ENCODE data around the gene PNMA8A.
"Not testable (repeated sequence)": the region's sequence is repeated elsewhere in the genome, so short reads cannot be mapped to it uniquely, and the experiment has no call there.

The PNMA8A gene

GRCh38 chr19:46461537-46461936 lies 9.8 kb downstream of the PNMA8A start:
- DNase-seq = no peak

DNA sequence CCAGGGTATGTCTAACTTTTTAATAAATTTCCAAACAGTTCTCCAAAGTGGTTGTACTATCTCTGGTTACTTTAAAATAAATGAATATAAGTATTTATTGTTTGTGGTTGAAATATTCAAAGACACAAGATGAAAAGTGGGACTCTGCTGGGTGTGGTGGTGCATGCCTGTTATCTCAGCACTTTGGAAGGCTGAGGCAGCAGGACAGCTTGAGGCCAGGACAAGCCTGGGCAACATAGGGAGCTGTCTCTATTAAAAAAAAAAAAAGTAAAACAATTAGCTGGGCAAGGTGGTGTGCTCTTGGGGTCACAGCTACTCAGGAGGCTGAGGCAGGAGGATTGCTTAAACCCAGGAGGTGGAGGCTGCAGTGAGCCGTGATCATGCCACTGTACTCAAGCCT lies 10.4 kb downstream of the PNMA8A start:
- DNase-seq = no peak

DNA sequence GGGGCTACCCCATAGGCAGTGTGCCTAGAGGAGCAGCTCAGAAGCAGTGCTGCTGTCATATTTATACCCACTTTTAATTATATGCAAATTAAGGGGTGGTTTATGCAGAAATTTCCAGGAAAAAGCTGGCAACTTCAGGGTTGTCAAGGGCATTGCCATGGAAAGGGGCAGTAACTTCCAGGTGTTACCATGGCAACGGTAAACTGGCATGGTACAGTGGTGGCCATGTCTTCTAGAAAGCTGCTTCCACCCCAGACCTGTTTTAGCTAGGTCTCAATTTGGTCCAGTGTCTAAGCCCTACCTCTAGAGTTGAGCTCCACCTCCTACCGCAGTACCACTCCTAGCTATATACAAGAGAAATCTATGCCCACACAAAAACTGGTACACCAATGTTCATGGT lies 11.3 kb downstream of the PNMA8A start:
- DNase-seq = no peak

GRCh38 chr19:46456930-46457329 lies 14.4 kb downstream of the PNMA8A start:
- no peak for DNase-seq

- no peak for DNase-seq
These were observed 17.1 kb downstream of the PNMA8A start for GRCh38 chr19:46454244-46454643.

DNA sequence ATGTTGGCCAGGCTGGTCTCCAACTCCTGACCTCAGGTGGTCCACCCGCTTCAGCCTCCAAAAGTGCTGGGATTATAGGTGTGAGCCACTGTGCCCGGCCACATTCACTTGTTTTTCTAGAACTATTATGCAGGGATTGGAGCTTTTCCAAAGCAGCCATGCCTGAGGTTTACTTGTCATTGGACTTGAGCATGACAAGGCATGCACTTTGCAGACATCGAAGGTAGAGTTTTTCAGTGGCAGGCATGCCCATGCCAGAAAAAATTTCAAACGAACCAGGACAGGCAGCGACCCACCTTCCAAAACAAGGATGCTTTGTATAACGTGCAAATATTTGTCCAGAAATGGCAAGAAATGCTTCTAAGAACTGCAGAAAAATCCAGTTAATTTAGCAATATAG lies 17.7 kb downstream of the PNMA8A start:
- no peak for DNase-seq

DNA sequence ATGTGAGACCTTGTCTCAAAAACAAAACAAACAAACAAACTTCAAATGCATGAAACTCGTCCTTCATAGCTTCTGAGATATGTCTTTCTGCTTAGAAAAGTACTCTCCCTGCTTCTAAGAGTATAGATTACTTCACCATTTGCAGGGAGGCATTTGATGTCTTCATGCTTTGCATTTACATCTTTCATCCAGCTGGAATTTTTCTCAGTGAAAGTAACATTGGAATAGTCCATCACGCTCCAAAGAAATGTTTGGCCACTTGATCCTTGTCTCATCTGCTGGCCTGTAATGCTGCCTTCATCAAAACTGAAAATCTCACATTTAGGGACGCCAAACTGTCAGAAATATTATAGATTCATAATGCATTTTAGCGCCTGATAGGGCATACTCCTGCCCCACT lies 19.2 kb downstream of the PNMA8A start:
- no peak for DNase-seq

- no peak for DNase-seq
These were observed 20.0 kb downstream of the PNMA8A start for GRCh38 chr19:46451352-46451751.

DNA sequence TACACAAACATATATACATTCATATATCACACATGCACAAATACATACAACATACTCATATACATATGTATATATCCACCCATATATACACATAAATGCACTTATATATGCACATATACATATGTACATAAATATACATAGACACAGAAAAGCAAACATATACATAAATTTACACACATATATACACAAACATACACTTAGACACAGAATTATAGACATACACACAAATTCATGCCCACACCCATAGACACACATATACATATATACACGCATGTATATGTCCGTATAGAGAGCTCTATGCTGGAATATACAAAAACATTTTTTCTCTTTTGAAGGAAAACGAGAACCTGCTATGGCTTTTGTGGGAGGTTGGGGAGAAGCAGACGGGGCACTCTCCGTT lies 20.6 kb downstream of the PNMA8A start:
- DNase-seq = no peak

DNA sequence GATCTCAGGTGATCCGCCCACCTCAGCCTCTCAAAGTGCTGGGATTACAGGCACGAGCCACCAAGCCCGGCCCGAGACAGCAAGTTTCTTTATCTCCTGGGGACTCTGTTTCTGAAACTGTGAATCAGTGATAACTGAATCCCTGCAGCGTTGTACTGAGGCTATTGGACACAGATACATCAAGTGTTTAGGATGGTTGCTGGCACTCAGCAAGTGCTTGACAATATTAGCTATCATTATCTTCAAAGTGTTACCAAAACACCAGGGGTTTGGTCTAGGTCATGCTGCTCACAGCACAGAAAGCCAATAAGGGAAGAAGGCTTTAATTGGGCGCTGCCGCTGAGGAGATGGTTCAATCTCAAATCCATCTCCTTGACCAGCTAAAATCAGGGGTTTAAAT lies 22.1 kb downstream of the PNMA8A start:
- no peak for DNase-seq

GRCh38 chr19:46448601-46449000 lies 22.8 kb downstream of the PNMA8A start:
- DNase-seq = no peak

- DNase-seq = no peak
These were observed 23.5 kb downstream of the PNMA8A start for GRCh38 chr19:46447824-46448223.

DNA sequence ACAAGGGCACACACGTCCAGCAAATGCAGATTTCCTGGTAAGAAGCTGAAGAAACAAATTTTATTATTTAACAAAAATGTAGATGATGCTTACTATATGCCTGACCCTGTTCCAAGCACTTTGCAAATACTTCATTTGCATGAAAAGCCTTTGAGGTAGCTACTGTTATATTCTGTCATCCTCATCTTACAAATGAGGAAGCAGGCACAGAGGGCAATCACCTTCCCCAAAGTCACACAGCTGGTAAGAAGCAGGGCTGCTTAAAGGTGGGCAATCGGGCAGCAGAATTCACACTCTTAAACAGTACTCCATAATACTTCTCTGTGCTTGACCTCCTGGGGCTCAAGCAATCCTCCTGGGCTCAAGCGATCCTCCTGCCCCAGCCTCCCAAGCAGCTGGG lies 24.4 kb downstream of the PNMA8A start:
- no peak for DNase-seq

DNA sequence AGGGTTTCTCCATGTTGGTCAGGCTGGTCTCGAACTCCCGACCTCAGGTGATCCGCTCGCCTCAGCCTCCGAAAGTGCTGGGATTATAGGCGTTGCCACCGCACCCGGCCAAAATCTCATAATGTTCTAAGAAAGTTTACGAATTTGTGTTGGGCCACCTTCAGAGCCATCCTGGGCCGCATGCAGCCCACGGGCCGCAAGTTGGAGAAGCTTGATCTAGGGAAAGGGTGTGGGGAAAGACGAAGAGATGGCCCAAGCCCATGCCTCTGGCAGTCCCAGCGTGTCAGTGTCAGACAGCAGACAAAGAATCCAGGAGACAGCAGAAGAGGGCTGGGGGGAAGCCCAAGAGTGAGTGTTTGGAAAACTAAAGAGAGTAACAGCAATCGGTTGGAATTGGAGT lies 25.3 kb downstream of the PNMA8A start:
- no peak for DNase-seq

DNA sequence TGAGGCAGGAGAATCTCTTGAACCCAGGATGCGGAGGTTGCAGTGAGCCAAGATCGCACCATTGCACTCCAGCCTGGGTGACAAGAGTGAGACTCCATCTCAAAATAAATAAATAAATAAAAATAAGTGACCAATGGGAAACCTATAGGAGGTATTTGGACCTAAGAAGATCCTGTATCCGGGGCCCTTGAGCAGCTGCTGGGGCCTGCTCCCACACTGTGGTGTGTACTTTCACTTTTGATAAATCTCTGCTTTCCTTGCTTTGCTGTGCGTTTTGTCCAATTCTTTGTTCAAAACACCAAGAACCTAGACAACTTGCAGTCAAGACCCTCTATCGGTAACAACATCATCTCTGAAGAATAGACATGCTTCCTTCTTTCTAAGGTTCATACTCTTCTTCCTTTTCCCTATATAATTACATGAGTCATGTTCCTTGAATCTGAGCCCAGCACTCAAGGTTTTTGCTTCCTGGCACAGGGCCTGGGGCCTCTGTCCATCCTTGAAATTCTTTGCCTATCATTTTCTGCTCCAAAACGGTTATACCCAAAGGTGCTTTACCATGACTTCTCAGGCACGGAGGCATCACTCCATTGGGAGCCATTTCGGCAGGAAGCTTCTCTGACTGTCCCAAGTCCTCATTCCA lies 28.4 kb downstream of the PNMA8A start:
- DNase-seq = peak; percentile 73

- DNase-seq = no peak
These were observed 29.5 kb downstream of the PNMA8A start for GRCh38 chr19:46441866-46442265.

DNA sequence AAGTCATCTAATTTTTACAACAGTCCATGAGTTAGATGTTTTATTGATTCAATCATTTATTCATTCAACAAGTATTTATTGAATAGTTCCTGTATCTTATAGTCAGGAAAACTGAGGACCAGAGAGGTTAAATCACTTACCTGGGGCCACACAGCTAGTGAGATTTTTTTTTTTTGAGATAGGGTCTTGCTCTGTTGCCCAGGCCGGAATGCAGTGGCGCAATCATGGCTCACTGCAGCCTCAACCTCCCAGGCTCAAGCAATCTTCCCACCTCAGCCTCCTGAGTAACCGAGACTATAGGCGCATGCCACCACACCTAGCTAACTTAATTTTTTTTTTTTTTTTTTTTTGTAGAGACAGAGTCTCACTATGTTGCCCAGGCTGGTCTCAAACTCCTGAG lies 35.7 kb downstream of the PNMA8A start:
- DNase-seq = not testable (repeated sequence)

- no peak for DNase-seq
These were observed 36.4 kb downstream of the PNMA8A start for GRCh38 chr19:46435009-46435408.

- DNase-seq = not testable (repeated sequence)
These were observed 37.9 kb downstream of the PNMA8A start for GRCh38 chr19:46433470-46433869.

GRCh38 chr19:46431824-46432223 lies 39.5 kb downstream of the PNMA8A start:
- no peak for DNase-seq

DNA sequence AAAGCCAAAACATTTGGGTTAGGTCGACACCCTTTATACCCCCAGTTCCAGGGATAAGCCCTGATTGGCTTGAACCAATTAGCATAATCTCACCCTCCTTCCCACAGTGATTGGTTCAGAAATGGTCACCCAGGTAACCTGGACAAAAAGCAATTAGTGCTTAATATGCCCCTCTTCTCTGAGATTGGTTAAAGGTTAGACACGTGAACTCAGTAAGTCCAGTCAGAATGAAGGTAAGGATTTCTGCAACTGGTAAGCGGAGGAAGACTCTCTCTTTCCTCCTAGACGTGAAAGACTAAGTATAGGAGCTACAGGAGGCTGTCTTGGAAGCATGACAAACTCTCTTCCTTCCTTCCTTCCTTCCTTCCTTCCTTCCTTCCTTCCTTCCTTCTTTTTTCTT lies 41.4 kb downstream of the PNMA8A start:
- DNase-seq = no peak

DNA sequence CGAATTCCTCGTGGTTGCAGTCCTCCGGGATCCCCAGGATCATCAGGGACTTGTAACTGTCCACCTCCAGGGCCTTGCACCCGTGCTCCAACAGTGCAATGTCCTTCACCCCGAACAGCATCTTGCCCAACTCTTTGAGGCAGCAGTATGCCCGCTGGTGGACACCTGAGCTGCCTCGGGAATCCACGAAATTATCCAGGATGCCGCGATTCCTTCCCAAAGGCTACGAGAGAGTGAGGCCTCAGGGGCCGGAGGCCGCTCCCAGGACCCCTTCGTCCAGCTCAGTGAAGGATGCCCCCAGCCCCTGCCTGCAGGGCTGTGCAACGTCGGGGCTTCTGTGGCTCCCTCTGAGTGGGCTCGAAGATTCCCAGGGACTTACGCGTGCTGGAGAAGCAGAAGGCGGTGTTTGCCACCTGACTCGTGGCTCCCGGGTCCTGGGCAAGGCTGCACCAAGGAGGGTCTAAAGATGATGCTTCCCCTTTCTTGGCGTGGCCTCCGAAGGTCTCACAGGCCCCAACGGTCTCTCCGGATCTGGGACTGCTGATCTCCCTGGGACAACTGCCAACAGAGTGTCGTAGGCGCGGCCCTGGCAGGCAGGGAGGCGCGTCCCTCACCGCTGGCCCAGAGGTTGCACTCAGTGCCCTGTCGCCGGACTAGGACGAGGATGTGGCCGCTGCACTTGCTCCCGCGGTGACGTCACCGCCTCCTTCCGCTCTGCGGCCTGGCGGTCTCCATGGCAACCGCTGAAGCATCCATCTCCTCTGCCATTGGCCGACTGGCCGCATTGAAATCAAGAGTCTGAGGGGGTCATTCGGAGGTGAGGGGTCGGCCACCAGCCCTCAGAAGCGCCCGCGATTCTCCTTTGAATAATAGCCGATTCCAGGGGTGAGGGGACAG lies 42.9 kb downstream of the PNMA8A start, which contains the start of gene PNMA8C:
Gene PNMA8C, minus strand, starts transcription at position 698 of the 897 bp plus-strand sequence. Its CDS starts 577 bp downstream, at position 121.
- DNase-seq = peak; percentile 55

DNA sequence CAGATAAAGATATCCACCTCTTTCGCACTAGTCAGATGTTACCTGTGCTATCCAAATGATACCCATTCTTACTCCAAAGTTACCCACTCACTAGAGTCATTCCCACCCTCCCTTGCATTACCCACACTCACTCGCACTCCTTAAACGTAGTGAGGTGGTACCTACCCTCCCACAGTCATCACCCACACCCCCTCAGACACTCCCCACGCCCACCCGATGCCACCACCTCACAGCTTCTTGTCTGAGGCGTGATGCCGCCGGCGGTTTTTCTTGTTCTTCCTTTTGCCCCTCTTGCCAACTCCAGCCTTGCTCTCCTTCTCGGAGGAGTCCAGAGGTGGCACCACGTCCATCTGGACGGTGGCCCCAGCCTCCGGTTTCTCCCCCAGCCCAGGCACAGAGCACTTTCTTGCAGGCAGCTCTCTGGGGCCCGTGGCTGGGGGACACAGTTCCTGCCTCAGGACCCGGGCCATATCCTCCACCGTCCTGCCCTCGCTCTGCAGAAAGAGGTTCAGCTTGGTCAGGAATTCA lies 43.8 kb downstream of the PNMA8A start:
- no peak for DNase-seq
